Kidney glomerular epithelial cell (primary cell): Measurements from ENCODE around the gene TRIM37.
A peak's percentile ranks its signal among the peaks of the same experiment; 100 is the strongest.

Experiments
- DNase-seq: peaks from one replicate; lab custom pipeline; 2025; lab: John Stamatoyannopoulos, UW

The TRIM37 gene

DNA sequence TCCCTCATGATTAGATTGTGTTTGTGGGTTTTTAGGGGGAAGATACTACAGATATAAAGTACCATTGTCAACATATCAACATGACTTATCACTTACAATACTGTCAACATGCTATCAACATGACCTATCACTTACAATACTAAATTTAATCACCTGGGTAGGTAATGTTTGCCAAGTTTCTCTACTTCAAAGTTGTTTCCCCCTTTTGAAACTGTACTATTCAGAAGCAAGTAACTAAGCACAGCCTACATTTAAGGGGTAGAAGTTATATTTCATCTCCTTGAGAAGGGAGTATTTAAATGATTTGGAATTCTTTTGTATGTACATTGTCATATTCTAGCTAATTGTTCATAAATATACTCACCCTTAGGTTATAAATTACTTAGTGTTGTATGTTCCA is 68.7 kb downstream of the TRIM37 start:
- no peak for DNase-seq

- no peak for DNase-seq
Observed at GRCh38 chr17:59030811-59031210, 75.9 kb downstream of the TRIM37 start.

DNA sequence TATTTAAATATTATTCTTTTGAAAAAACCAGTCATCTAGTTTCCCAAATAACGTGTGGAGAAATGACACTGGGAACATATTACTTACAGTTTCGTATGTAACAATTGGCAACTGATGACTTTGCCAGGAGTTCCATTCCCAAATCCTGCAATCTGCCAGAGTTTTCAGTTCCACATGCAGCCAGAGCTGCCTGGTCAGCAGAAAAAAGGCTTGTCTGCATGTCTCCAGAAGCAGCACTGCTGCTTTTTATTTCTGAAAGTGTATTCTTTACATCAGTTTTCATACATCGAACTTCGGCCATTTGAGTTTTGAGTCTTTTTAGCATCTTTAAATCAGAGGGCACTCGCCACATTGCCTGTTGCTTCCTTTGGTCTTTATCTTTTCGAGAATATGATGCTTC is 78.4 kb downstream of the TRIM37 start:
- DNase-seq: no peak

GRCh38 chr17:59027750-59028149 is 78.9 kb downstream of the TRIM37 start:
- no peak for DNase-seq

DNA sequence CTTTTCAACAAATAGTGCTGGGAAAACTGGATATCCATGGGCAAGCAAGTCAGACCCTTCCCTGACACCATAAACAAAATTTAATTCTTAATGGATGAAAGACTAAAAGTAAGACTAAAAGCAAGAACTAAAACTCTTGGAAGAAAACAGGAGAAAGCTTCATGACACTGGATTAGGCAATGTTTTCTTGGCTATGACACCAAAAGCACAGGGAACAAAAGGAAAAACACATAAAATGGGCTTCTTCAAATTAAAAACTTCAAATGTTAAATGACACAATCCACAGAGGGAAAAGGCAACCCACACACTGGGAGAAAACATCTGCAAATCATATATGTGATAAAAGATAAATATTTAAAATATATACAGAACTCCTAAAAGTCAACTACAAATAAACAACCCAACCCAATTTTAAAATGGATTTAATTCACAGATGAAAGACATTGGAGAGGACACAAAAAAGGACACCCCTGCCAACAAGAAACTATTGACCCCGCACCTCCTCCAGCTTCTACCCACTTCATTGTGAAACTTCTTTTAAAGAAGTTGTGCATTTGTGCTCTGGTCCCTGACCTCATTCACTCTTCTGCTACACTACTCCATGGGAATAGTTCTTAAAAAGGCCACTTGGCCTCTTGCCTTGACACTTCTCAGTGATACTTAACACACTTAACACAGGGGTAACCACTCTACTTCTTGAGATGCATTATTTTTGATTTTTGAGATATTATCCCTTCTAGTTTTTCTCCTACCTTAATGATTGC is 80.3 kb downstream of the TRIM37 start:
- DNase-seq: no peak

DNA sequence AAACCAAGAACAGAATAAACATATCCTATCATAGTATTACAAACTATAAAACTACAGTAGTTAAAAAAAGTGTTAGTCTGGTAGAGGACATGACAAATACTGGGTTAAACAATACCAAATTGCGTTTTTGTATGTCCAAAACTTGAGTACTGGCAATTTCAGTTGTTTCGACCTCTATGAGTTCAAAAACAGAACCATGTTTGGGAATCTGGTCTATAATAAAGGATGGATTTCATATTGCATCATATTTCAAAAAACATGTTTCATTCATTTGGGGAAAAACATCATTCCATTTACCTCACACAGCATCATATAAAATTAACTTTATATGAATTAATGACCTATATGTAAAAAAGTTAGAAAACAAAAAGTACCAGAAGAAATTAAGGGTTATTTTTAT is 81.8 kb downstream of the TRIM37 start:
- no peak for DNase-seq

DNA sequence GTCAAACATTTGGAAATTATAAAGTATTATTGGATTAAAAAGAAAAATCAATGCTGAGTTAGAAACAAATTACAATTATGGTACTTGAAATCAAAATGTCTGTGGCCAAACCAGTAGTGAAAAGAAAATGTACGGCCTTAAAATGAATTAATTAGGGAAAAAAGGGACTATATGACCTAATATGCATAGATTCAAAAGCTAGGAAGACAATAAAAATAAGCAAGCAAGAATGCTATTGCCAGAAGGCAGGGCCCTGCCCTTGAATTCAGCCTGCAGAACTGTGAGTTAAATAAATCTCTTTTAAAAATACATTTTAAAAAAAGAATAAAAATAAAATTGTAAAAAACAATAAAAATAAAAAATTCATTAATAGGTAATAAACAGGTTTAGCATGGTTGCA is 88.7 kb downstream of the TRIM37 start:
- no peak for DNase-seq

- no peak for DNase-seq
Observed at GRCh38 chr17:59011975-59012374, 94.7 kb downstream of the TRIM37 start.

DNA sequence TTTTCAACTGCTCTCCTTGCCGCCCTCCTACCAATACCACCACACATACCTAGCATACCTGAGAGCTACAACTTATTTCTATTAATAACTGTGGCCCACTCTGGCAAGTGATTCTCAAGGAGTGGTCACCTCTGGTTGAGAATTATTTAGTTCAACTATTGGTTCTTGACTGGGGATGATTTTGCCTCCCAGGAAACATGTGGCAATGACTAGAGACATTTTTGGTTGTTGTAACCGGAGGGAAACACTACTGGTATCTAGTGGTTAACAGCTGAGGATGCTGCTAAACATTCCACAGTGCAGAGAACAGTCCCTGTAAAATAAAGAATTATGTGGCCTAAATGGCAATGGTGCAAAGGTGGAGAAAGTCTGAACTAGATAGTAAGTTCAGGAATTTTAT is 96.7 kb downstream of the TRIM37 start:
- DNase-seq: no peak

DNA sequence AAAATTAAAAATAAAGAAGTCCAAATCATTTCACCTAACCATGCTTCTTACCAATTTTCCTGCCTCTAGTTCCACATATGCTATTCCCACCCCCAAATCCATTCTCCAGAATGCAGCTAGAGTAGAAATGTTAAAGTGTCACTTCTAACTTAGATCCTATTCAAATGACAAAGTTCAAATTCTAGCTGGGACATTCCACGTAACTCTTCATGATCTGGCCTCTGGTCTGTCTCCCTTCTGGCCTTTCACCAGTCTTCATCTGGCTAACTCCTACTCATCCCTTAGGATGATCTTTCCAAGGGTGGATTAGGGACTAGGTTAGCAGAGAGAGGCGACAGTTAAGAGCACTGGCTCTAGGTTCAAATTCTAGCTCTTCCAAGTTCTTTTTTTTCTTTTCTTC is 97.9 kb downstream of the TRIM37 start:
- DNase-seq: no peak

- no peak for DNase-seq
Observed at GRCh38 chr17:59007995-59008394, 98.7 kb downstream of the TRIM37 start.

DNA sequence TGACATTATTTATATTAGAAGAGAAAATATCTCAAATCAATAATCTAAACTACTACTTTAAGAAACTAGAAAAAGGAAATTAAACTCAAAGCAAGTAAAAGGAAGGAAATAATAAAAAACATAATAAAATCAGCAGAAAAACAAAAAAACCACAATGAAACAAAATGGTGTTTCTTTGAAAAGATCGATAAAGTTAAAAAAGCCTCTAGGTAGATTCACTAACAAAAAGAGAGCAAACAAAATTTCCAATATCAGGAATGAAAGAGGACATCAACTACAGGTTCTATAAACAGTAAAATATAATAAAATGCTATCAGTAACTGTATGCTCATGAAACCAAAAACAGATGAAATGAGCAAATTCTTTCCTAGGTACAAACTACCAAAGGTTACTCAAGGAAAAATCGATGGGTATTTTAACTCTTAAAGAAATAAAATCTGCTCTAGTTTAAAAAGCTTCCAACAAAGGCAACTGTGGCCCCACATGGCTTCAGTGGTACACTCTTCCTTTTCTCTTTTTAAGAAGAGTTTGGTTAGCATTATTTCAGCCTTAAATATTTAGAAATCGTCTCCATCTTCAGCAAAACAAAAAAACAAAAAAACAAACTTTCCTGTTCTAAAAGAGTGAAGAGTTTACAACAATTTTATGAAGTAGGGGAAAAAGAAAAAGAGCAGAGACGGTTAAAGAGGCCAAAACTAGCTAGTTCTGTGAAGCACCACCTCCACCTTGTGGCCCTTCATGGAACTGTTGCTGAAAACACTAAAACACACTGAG is 102.2 kb downstream of the TRIM37 start:
- DNase-seq: peak; percentile 74

- DNase-seq: no peak
Observed at GRCh38 chr17:59003860-59004259, 102.8 kb downstream of the TRIM37 start.

DNA sequence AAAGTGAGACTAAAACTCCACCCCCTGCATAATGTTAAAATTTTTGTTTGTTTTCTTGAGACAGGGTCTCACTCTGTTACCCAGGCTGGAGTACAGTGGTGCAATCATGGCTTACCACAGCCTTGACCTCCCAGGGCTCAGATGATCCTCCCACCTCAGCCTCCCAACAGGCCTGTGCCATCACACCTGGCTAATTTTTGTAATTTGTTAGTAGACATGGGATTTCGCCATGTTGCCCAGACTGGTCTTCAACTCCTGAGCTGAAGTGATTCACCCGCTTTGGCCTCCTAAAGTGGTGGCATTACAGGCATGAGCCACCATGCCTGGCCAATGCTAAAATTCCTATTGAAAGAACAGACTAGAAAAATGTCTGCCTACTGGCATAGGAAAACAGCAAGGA is 103.8 kb downstream of the TRIM37 start:
- DNase-seq: peak; percentile 34

GRCh38 chr17:59002126-59002525 is 104.6 kb downstream of the TRIM37 start:
- DNase-seq: no peak

GRCh38 chr17:59001158-59001814 is 105.4 kb downstream of the TRIM37 start:
- DNase-seq: peak; percentile 91

GRCh38 chr17:59000022-59000421 is 106.7 kb downstream of the TRIM37 start:
- no peak for DNase-seq

DNA sequence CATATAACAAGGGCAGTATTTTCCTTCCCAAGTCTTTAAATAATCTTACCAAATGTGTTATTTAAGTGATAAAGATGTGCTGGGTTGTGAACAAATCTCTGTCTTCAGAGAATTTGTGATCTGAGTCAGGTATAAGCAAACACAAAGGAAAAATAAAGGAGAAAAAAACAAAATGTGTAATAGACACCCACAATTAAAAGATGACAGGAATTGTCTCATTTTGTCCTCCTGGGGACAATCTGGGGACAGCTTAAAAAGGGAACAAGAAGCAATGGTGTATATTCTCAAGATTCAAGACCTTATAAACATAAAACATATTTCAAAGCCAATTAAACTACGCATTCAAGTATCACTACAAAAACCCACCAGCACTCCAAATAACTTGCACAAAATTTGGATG is 107.2 kb downstream of the TRIM37 start:
- no peak for DNase-seq

GRCh38 chr17:58998871-58999270 is 107.8 kb downstream of the TRIM37 start:
- DNase-seq: no peak

DNA sequence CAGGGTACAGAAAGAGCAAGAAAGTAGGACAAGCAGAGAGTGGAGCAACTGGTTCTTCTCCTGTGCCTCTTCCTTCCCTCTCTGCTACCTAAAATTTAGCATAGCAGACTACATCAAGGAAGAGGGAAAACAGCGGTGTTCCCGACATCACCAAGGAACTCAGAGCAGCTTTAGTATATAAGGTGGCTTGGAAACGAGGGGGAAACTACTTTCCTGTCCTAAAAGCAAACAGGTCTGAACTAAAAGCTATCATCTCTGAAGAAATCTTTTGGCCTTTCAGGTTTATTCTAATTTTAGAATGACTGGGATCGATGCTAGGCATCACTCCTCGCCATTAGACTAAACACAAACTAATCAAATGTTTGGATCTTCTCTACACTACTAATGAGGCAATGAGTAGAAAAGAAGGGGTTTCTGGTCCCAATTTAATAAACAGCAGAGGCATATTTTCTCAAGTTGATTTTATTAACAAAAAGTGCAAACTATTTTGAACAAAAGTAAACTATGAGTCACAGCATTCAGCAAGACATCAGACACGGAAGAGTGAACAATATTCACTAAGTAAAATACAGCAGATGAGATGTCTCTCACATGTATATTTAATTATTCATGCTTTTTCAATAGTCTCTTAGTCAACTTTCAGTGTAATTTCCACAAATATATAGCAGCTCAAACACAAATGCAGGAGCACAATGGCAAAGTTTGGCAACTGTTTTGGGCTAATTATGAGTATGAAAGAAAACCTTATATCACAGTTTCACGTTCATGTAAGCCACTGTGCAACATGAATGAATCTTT is 108.7 kb downstream of the TRIM37 start:
- DNase-seq: peak; percentile 9

- no peak for DNase-seq
Observed at GRCh38 chr17:58996968-58997367, 109.7 kb downstream of the TRIM37 start.

DNA sequence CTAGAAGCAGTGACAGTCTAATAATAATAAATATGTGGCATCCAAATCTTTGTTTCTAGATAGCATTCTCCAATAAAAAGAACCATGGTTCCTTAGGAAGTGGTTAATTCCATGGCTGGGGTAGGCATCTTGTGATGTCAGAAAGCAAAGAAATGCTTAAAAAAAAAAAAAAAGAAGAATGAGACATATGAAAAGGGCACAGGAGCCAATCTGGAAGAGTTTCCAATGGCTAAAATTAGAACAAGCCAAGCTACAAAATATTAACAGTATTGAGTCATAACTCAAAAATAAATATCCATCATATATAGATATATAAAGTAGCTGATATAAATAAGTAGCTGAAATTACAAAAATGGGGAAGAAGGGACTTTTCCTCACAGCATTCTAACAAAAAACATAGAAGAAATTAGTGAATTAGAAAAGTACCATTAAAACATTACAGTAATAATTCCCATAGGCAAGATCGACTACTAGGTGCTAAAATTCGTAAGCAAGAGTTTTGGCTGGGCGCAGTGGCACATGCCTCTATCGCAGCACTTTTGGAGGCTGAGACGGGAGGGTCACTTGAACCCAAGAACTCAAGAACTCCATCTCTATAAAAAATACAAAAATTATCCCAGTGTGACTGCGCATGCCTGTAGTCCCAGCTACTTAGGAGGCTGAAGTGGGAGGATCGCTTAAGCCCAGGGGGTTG is 111.3 kb downstream of the TRIM37 start:
- no peak for DNase-seq
